ENCODE measurements around the gene SLFN14.
"Not testable (repeated sequence)": the region's sequence is repeated elsewhere in the genome, so short reads cannot be mapped to it uniquely, and the experiment has no call there.

SLFN14 gene

GRCh38 chr17:35557353-35557752 lies 3.3 kb downstream of the SLFN14 start:
- no peak for DNase-seq

GRCh38 chr17:35555691-35556090 lies 4.9 kb downstream of the SLFN14 start:
- DNase-seq: no peak

- no peak for DNase-seq
These were observed 6.0 kb downstream of the SLFN14 start for GRCh38 chr17:35554668-35555067.

GRCh38 chr17:35553310-35553709 lies 7.3 kb downstream of the SLFN14 start:
- DNase-seq: no peak

- no peak for DNase-seq
These were observed 11.6 kb downstream of the SLFN14 start for GRCh38 chr17:35548978-35549377.

GRCh38 chr17:35548208-35548810 lies 12.3 kb downstream of the SLFN14 start:
- DNase-seq: no peak

GRCh38 chr17:35546487-35546886 lies 14.1 kb downstream of the SLFN14 start:
- no peak for DNase-seq

GRCh38 chr17:35545150-35545549 lies 15.5 kb downstream of the SLFN14 start:
- no peak for DNase-seq

GRCh38 chr17:35543856-35544255 lies 16.8 kb downstream of the SLFN14 start:
- DNase-seq: no peak

- DNase-seq: no peak
These were observed 17.6 kb downstream of the SLFN14 start for GRCh38 chr17:35542990-35543389.

GRCh38 chr17:35541434-35541833 lies 19.2 kb downstream of the SLFN14 start:
- DNase-seq: no peak

- DNase-seq: no peak
These were observed 19.8 kb downstream of the SLFN14 start for GRCh38 chr17:35540589-35541404.

- DNase-seq: no peak
These were observed 21.0 kb downstream of the SLFN14 start for GRCh38 chr17:35539659-35540026.

GRCh38 chr17:35537601-35538141 lies 22.9 kb downstream of the SLFN14 start, which contains the start of gene SLFN12L:
SLFN12L (minus strand) TSS chr17:35537678; CDS start chr17:35522364, 15,314 bp downstream.
- no peak for DNase-seq

GRCh38 chr17:35536664-35537171 lies 23.9 kb downstream of the SLFN14 start:
- no peak for DNase-seq

- DNase-seq: not testable (repeated sequence)
These were observed 25.2 kb downstream of the SLFN14 start for GRCh38 chr17:35535406-35535805.

- no peak for DNase-seq
These were observed 26.0 kb downstream of the SLFN14 start for GRCh38 chr17:35534576-35535093.

GRCh38 chr17:35531160-35531559 lies 29.5 kb downstream of the SLFN14 start:
- DNase-seq: no peak

GRCh38 chr17:35529866-35530265 lies 30.8 kb downstream of the SLFN14 start:
- no peak for DNase-seq

GRCh38 chr17:35529326-35529725 lies 31.3 kb downstream of the SLFN14 start:
- DNase-seq: not testable (repeated sequence)

- no peak for DNase-seq
These were observed 37.3 kb downstream of the SLFN14 start for GRCh38 chr17:35523296-35523695.

GRCh38 chr17:35521654-35522256 lies 38.9 kb downstream of the SLFN14 start:
- DNase-seq: not testable (repeated sequence)

- no peak for DNase-seq
These were observed 39.5 kb downstream of the SLFN14 start for GRCh38 chr17:35521150-35521549.

All from activated CD4-positive, alpha-beta T cell treated with anti-CD3 and anti-CD28 coated beads for 1 hour (primary cell).